K562 (cell line): Measurements from ENCODE around the gene RNF223. TPM values are rescaled to one million over a fixed set of nuclear protein-coding genes. Genes with fewer than 3 reads are reported as not detected.

Source experiments
- ARID2 ChIP-seq: fragments of 450-650 bp; IDR thresholded peaks from 2 replicates; pipeline ENCODE4 v1.6.1; 2017; ENCODE audit warnings: antibody characterized with exemption, mild to moderate bottlenecking
- ARID3B ChIP-seq: fragments of 250-450 bp; sonication (Bioruptor Pico); IDR thresholded peaks from 2 replicates; pipeline ENCODE4 v1.4.0; 2020; ENCODE audit warnings: borderline replicate concordance
- ASH1L ChIP-seq: fragments of 450-650 bp; IDR thresholded peaks from 2 replicates; pipeline ENCODE4 v1.6.1; 2018; ENCODE audit warnings: borderline replicate concordance, mild to moderate bottlenecking, low read depth; ENCODE audit not compliant: partially characterized antibody
- ATF7 ChIP-seq: fragments of 450-650 bp; IDR thresholded peaks from 2 replicates; pipeline ENCODE4 v1.7.1; 2014; ENCODE audit warnings: mild to moderate bottlenecking, moderate library complexity
- CBFA2T3 ChIP-seq: fragments of 450-650 bp; IDR thresholded peaks from 2 replicates; pipeline ENCODE4 v1.6.1; 2017
- CTBP1 ChIP-seq: fragments of 450-650 bp; IDR thresholded peaks from 2 replicates; pipeline ENCODE4 v1.6.1; 2016; ENCODE audit warnings: borderline replicate concordance
- ESRRA ChIP-seq: fragments of 450-650 bp; IDR thresholded peaks from 2 replicates; pipeline ENCODE4 v1.6.1; 2014; ENCODE audit warnings: low read depth, mild to moderate bottlenecking, moderate library complexity, borderline replicate concordance
- GABPB1 ChIP-seq: sonication (generic); formaldehyde crosslinking; IDR thresholded peaks from 2 replicates; pipeline ENCODE4 v1.8.0; 2022; ENCODE audit warnings: mild to moderate bottlenecking, missing genetic modification reagents
- HMBOX1 ChIP-seq: sonication (generic); IDR thresholded peaks from 2 replicates; pipeline ENCODE4 v1.6.1; 2016
- JUN ChIP-seq, 2 experiments: sonication (generic) in 1 of 2; formaldehyde crosslinking in 1 of 2; IDR thresholded peaks; 2 replicates each; pipeline versions ENCODE4 v1.6.1 to v1.8.0; 2012 to 2022; ENCODE audit warnings: borderline replicate concordance in 2 of 2, mild to moderate bottlenecking in 2 of 2, improper control_type of control experiment in 1 of 2, low read depth in 1 of 2, low read length in 1 of 2, missing genetic modification reagents in 1 of 2
- MAX ChIP-seq: sonication (generic); formaldehyde crosslinking; IDR thresholded peaks from 2 replicates; pipeline ENCODE4 v1.9.0; 2022; ENCODE audit warnings: mild to moderate bottlenecking, missing genetic modification reagents
- MCM3 ChIP-seq: fragments of 450-650 bp; IDR thresholded peaks from 2 replicates; pipeline ENCODE4 v1.6.1; 2016
- PKNOX1 ChIP-seq: fragments of 450-650 bp; IDR thresholded peaks from 2 replicates; pipeline ENCODE4 v1.6.1; 2016
- PREB ChIP-seq: sonication (generic); formaldehyde crosslinking; IDR thresholded peaks from 2 replicates; pipeline ENCODE4 v1.8.1; 2023; ENCODE audit warnings: mild to moderate bottlenecking, missing genetic modification reagents
- RAD21 ChIP-seq, 2 experiments: fragments of 250-450 bp in 1 of 2; fragments of 450-650 bp in 1 of 2; sonication (Bioruptor Pico) in 1 of 2; formaldehyde crosslinking in 1 of 2; IDR thresholded peaks in 1 of 2; conservative IDR thresholded peaks in 1 of 2; 2 replicates each; pipeline versions ENCODE4 v1.4.0 to v1.8.0; 2020 to 2022; ENCODE audit warnings: mild to moderate bottlenecking in 2 of 2, moderate library complexity in 1 of 2
- SRSF9 ChIP-seq: fragments of 200-400 bp; formaldehyde crosslinking; IDR thresholded peaks from 2 replicates; pipeline ENCODE4 v1.6.1; 2017; ENCODE audit warnings: low read depth, low read length, borderline replicate concordance
- ZNF146 ChIP-seq: IDR thresholded peaks from one replicate; pipeline ENCODE4 v1.6.1; 2018; ENCODE audit warnings: missing compliant biosample characterization; ENCODE audit not compliant: unreplicated experiment
- polyA plus RNA-seq, 8 experiments: library from polyadenylated mRNA; depleted of rRNA in 4 of 8; stranded (reverse) in 5 of 8; unstranded in 3 of 8; fragments of >200 nt; fragmentation: Nextera tagmentation in 2 of 8; fragmentation: Illumina TruSeq in 1 of 8; extraction: Ambion mirVana in 2 of 8; extraction: Trizol in 1 of 8; gene quantifications; 2 replicates each; pipeline versions ENCODE4 v1.2.1 to v1.2.3, GENCODE V29; 2011 to 2014; ENCODE audit warnings: inconsistent platforms in 1 of 8, missing spikeins in 1 of 8
- total RNA-seq, 7 experiments: library from RNA; depleted of rRNA in 6 of 7; stranded (reverse); fragments of >200 nt in 6 of 7; fragmentation: Illumina TruSeq in 2 of 7; extraction: Trizol in 2 of 7; gene quantifications; 2 replicates each; pipeline versions ENCODE4 v1.2.1 to v1.2.3, GENCODE V29; 2011 to 2021; ENCODE audit warnings: low replicate concordance in 1 of 7
- TF ChIP-seq, protein P1 (sequence below): fragments of 250-450 bp; sonication (Bioruptor Pico); IDR thresholded peaks from 2 replicates; pipeline ENCODE4 v1.5.0; 2021; ENCODE audit warnings: mild to moderate bottlenecking, moderate library complexity
- TF ChIP-seq, protein P2 (sequence below): sonication (generic); formaldehyde crosslinking; IDR thresholded peaks from 2 replicates; pipeline ENCODE4 v1.9.0; 2022; ENCODE audit warnings: mild to moderate bottlenecking, missing genetic modification reagents

Gene RNF223
- total and polyA plus RNA-seq, 9 of the 15 experiments (the other 6 are each of a cell fraction or from before 2014, with no cell fraction given) = 0.04 to 0.32 TPM; not detected in 7

DNA sequence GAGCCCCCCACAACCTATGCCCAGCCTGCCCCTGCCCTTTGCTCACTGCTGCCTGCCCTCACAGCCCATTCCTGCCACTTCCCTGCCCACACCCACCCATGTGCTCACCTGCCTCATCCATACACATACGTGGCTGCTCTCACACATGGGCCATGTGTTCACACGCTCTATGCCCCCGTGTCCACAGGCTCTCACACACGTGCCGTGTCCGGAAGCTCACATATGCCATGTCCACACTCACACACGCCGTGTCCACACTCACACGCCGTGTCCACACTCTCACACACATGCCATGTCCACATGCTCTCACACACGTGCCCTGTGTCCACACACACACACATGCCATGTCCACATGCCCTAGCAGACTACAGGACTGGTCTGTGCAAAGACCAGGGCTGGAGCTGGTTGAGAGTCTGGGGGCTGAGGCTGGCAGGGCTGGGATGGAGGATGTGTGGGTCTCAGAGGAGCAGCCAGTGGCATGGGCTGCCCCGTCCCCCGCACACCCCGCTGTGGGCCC is 583 bp upstream of the RNF223 start (continued):
- TF ChIP-seq ARID2 (no peak), ZNF146 (no peak), PREB (CRISPR knock-in tag) (no peak), CTBP1 (no peak), SRSF9 (no peak), HMBOX1 (no peak), ATF7 (no peak), ARID3B (CRISPR knock-in tag) (no peak), MAX (peak; percentile 94), CBFA2T3 (no peak), ASH1L (no peak), RAD21 (CRISPR knock-in tag; conservative IDR thresholded peaks at IDR 0.05 in 1 of 2, IDR thresholded peaks at IDR 0.05 in 1 of 2) (no peak), JUN (IDR thresholded peaks at IDR 0.05; ENCODE audit: borderline replicate concordance, low read depth, low read length) (no peak), JUN (CRISPR knock-in tag; IDR thresholded peaks at IDR 0.05; ENCODE audit: borderline replicate concordance) (0 out of 2 replicates have a peak, but pooled peaks have one; percentile 26), MCM3 (0 out of 2 replicates have a peak, but pooled peaks have one; percentile 62), GABPB1 (CRISPR knock-in tag) (no peak), PKNOX1 (no peak), ESRRA (no peak)
- TF ChIP-seq, protein P1, sequence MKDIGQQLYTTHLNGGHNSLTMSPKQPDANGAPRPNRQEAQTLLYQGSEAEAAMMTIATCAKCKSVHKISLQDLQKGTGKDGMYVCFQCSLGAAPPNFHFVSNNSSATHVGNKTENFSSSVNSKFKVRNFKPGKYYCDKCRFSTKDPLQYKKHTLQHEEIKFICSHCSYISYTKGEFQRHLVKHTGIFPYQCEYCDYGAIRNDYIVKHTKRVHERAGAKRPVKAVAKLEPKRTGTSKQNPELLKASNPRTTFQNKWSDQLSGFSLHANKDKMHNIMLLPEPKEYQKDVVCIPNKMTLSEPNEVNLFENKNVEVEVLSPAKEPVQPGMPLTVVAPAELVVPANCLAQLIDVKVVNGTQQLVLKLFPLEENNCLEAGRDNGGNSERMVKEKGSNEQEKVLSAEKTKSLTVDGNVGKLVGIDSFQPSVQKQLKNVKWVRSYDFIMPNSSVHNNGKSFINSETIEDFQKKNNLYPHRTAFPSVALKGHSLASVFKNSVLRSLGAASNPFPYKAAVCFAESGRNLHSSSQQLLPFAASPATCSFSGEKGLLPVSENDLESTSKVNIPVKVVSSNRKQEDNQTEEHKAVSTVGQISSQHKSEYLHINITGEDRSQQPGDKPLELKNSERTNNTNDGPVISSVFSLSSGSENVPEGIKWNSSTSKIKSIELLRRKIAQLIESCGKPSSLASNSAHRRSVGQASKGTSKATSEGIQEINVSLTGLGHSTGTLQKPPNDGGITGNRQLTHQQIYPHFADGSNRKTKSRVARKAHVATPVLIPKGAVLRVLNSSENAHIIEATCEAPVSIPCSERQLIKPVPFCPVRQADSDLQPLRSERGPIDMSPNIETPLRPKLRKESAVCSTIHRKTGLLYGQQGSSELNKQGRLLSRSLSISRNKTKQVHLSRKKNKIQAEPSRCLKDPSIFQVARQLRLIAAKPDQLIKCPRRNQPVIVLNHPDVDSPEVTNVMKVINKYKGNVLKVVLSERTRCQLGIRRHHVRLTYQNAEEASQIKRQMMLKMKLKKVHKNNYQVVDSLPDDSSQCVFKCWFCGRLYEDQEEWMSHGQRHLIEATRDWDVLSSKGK (CRISPR knock-in tag) = no peak
- TF ChIP-seq, protein P2, sequence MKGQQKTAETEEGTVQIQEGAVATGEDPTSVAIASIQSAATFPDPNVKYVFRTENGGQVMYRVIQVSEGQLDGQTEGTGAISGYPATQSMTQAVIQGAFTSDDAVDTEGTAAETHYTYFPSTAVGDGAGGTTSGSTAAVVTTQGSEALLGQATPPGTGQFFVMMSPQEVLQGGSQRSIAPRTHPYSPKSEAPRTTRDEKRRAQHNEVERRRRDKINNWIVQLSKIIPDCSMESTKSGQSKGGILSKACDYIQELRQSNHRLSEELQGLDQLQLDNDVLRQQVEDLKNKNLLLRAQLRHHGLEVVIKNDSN (CRISPR knock-in tag) = peak; percentile 60
